GM12864 (cell line): Measurements from ENCODE around the gene USP34.

Experiments used
- DNase-seq: peaks from one replicate; pipeline ENCODE4 v3.0.0-alpha.2; 2011; ENCODE audit warnings: low read depth
- H3K4me3 ChIP-seq: 2 replicates; pipeline ENCODE4 v1.5.1; 2011; ENCODE audit warnings: mild to moderate bottlenecking, low read depth, low read length, control low read depth
- CTCF ChIP-seq: IDR thresholded peaks from 2 replicates; pipeline ENCODE4 v1.5.1; 2011; ENCODE audit warnings: low read depth, mild to moderate bottlenecking, moderate library complexity, low read length, control low read depth, inconsistent platforms; ENCODE audit errors: missing control alignments

Gene USP34

DNA sequence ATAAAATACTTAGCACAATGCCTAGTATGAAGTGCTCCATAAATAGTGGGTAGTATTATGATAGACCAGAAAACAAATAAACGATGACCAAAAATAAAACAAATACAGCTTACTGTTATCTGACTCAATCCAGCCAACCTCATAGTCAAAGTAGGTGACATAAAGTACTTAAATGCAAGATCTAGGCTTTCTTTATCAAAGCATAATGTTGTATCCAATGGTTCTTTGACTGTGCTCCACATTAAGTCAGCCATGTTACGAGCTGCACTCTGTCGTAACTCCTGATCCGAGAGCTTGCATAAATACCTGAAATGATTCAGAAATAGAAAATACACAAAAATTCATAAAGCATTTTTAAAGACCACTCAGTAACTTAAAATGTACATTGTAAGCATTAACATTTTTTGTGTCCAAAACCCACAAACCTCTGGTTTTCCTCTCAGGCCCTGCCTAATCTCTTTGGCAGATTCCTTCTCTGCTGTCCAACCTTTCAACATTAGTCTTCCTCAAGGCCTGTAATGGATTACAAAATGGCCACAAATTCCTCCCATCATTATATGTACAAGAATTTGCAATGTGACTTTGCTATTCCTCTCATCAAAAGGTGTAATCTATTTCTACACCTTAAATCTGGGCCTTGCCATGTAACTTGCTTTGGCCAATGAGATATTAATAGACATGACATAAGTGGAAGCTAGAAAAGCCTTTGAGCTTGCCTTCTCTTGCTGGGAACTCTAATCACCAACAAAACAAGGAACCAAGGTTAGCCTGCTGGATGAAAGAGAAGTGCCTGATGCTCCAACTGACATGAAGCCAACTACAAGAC, 90.6 kb downstream of the USP34 start:
- H3K4me3 ChIP-seq = no peak overlapping the region
- no peak for TF ChIP-seq CTCF
- no peak for DNase-seq

GRCh38 chr2:61379521-61379920, 91.4 kb downstream of the USP34 start:
- TF ChIP-seq CTCF = no peak
- no peak for DNase-seq
- H3K4me3 ChIP-seq = no peak overlapping the region

GRCh38 chr2:61378281-61378680, 92.6 kb downstream of the USP34 start:
- TF ChIP-seq CTCF = no peak
- H3K4me3 ChIP-seq = no peak overlapping the region
- DNase-seq = no peak

GRCh38 chr2:61377046-61377445, 93.8 kb downstream of the USP34 start:
- TF ChIP-seq CTCF = no peak
- H3K4me3 ChIP-seq = no peak overlapping the region
- DNase-seq = no peak

DNA sequence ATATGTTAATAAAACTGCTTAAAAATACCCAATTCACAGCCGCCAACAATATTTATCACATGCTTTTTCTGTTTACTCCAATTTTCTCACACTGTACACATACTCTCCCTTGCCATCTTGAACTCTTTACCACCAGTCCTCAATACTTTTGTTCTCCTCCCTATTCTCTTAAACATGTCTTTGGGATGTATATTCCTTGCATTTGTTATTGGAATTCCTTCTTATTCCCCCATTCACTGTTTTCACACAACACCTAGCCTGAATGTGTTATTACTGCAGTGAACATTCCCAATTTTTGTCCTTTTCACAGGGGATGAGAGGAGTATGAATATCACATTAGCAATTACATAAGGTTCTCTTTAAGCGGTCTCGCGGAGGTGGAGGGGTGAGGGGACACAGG, 94.7 kb downstream of the USP34 start:
- no peak overlapping the region for H3K4me3 ChIP-seq
- no peak for TF ChIP-seq CTCF
- DNase-seq = no peak

DNA sequence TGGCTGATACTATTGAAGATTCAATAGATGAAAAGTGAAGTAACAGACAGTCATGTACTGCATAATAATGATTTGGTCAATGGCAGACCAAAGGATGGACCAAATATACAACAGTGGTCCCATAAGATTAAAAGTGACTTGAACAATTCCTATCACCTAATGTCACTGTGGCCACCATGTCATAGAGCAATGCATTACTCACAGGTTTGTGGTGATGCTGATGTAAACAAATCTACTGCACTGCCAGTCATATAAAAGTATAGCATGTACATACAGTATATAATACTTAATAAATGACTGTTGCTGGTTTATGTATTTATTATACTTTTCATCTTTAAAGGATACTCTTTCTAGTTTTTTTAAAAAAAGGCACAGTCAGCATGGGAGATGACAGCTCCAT, 99.9 kb downstream of the USP34 start:
- no peak for TF ChIP-seq CTCF
- H3K4me3 ChIP-seq = no peak overlapping the region
- no peak for DNase-seq
